Sigmoid colon (tissue), 7 donors: ENCODE measurements around the gene ATG2A. TPM values are rescaled to one million over a fixed set of nuclear protein-coding genes. Genes with fewer than 3 reads are reported as not detected.

Experiments used
- DNase-seq: peaks from one replicate; pipeline ENCODE4 v3.0.0-alpha.2; 2019
- H3K27ac ChIP-seq, 4 donors: fragments of 200-600 bp; sonication (generic); one replicate each; pipeline ENCODE4 v1.5.1; 2016 to 2019; ENCODE audit warnings: mild to moderate bottlenecking in 1 of 4
- H3K27me3 ChIP-seq, 3 donors: fragments of 200-600 bp; sonication (generic); one replicate each; pipeline ENCODE4 v1.5.1; 2019; ENCODE audit warnings: mild to moderate bottlenecking in 1 of 3
- H3K36me3 ChIP-seq, 4 donors: fragments of 200-600 bp; sonication (generic); one replicate each; pipeline ENCODE4 v1.5.1; 2016 to 2019
- H3K4me1 ChIP-seq, 4 donors: fragments of 200-600 bp; sonication (generic); one replicate each; pipeline ENCODE4 v1.5.1; 2017 to 2019
- H3K4me3 ChIP-seq, 4 donors: fragments of 200-600 bp; sonication (generic); one replicate each; pipeline ENCODE4 v1.5.1; 2017 to 2019; ENCODE audit warnings: mild to moderate bottlenecking in 2 of 4, moderate library complexity in 1 of 4
- H3K9me3 ChIP-seq, 4 donors: fragments of 200-600 bp in 3 of 4; sonication (generic) in 3 of 4; one replicate each; pipeline versions ENCODE4 v1.5.1 to v1.6.1; 2013 to 2019
- EP300 ChIP-seq, 4 donors: sonication (generic); formaldehyde crosslinking; IDR thresholded peaks; one replicate each; pipeline ENCODE4 v1.6.1; 2017; ENCODE audit warnings: antibody characterized with exemption in 4 of 4
- POLR2A ChIP-seq, 2 donors: fragments of 450-650 bp; IDR thresholded peaks; one replicate each; pipeline ENCODE4 v1.6.1; 2016; ENCODE audit warnings: antibody characterized with exemption in 2 of 2, mild to moderate bottlenecking in 2 of 2, moderate library complexity in 2 of 2
- POLR2AphosphoS5 ChIP-seq, 4 donors: sonication (generic); formaldehyde crosslinking; IDR thresholded peaks; one replicate each; pipeline ENCODE4 v1.6.1; 2017; ENCODE audit warnings: antibody characterized with exemption in 4 of 4
- WGBS, 2 donors: extraction: QIAGEN DNeasy Blood & Tissue Kit; methylation state at CpG; one replicate each; pipeline ENCODE4 v1.1.7; 2013; 5-methylcytosine and 5-hydroxymethylcytosine counted together
- intact Hi-C: fragments of 100-400 bp; cut with DNase I; formaldehyde crosslinking; loops from one replicate; pipeline ENCODE4 v1.15.1; 2023
- polyA plus RNA-seq, 3 donors: library from polyadenylated mRNA; stranded (reverse); fragments of 200-250 nt; gene quantifications; one replicate each; pipeline ENCODE4 v1.2.3, GENCODE V29; 2013
- total RNA-seq, 4 donors: library from RNA; depleted of rRNA; stranded (reverse); fragments of >200 nt; gene quantifications; one replicate each; pipeline ENCODE4 v1.1.0, GENCODE V29; 2016
- TF ChIP-seq, protein P1 (sequence below), 4 experiments: fragments of 450-650 bp in 3 of 4; fragments of 200-600 bp in 1 of 4; IDR thresholded peaks; one replicate each; pipeline ENCODE4 v1.5.1; 2016 to 2019; ENCODE audit warnings: antibody characterized with exemption in 4 of 4, mild to moderate bottlenecking in 3 of 4, moderate library complexity in 2 of 4
- donor health status: healthy with polysubstance abuse.
- donor health status: Bipolar disorder and iron deficiency.
- donor health status: healthy.

ATG2A gene
- total and polyA plus RNA-seq, 7 donors = 12.1 to 27.6 (median 14.5) TPM

DNA sequence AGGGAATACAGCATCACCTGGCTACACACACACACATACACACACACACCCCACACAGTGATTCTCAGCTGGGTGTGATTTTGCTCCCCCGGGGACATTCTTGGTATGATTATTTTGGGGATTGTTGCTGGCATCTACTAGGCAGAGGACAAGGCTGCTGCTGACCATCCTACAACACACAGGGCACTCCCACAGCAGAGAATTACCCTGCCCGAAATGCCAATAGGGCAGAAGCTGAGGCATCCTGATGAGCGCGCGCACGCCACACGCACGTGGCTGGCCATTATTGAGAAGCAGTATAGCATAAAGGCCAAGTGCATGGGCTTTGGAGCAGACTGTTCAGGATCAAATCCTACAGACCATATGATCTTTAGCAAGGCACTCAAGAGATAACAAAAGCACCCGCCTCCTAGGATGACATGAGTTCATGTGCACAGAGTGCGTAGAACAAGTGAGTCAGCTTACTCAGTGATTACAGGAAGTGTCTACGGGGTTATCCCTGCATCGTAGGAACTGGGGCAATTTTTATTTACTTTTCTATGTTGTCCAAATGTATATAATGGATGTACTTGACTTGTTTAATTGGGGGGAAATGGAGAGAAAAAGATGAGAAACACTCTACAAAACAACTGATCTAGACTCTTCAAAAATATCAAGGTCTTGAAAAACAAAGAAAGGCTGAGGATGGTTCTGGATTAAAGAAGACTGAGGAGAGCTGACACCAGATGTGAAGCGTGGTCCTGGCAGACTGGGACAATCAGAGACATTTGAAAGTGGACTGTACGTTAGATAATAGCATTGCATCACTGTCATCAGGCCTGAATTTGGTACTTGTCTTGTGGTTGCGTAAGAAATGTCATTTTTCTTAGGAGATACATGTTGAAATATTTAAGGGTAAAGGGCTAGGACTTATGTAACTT is 31.4 kb downstream of the ATG2A start:
- intact Hi-C loops = loop anchor here (5.0 kb wide), 1 partner anchor 98 kb away; no protein-coding TSS in a partner anchor
- Histone ChIP-seq H3K4me3 (no peak overlapping the region), H3K27ac (no peak overlapping the region), H3K36me3 (no peaks in the 10 kb centered on the region), H3K27me3 (no peaks in the 10 kb centered on the region), H3K4me1 (peaks cover 0 to 14% (median 12%) of the 10 kb centered on the region in 4 donors), H3K9me3 (no peaks in the 10 kb centered on the region)
- 52 to 75% methylated on average over 15 of the region's 15 CpGs for WGBS, 2 donors
- no peak for DNase-seq
- TF ChIP-seq POLR2A (IDR thresholded peaks at IDR 0.05) (no peak), POLR2AphosphoS5 (IDR thresholded peaks at IDR 0.05) (no peak), EP300 (IDR thresholded peaks at IDR 0.05) (no peak)
- TF ChIP-seq, protein P1, sequence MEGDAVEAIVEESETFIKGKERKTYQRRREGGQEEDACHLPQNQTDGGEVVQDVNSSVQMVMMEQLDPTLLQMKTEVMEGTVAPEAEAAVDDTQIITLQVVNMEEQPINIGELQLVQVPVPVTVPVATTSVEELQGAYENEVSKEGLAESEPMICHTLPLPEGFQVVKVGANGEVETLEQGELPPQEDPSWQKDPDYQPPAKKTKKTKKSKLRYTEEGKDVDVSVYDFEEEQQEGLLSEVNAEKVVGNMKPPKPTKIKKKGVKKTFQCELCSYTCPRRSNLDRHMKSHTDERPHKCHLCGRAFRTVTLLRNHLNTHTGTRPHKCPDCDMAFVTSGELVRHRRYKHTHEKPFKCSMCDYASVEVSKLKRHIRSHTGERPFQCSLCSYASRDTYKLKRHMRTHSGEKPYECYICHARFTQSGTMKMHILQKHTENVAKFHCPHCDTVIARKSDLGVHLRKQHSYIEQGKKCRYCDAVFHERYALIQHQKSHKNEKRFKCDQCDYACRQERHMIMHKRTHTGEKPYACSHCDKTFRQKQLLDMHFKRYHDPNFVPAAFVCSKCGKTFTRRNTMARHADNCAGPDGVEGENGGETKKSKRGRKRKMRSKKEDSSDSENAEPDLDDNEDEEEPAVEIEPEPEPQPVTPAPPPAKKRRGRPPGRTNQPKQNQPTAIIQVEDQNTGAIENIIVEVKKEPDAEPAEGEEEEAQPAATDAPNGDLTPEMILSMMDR (IDR thresholded peaks at IDR 0.05) = no peak

DNA sequence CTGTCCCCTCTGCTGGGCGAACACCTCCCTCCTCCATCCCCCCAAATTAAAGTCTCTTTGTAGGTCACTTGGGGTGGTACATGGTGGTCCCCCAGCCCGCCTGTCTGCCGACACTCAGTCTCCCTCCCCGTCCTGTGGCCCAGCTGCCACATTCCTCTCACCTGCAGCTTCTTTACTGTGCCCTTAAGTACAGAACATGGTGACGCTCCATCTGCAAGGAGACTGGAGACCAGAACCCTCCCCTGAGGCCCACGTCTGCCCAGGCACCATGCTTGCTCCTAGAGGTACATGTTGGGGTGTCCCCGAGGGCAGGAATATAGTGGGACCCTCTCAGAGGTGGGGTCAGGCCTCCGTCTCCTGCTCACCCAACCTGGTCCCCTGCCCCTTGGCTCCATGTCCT is 33.0 kb downstream of the ATG2A start:
- H3K36me3 ChIP-seq = no peaks in the 10 kb centered on the region
- H3K4me3 ChIP-seq = no peak overlapping the region
- no peak for DNase-seq
- WGBS, 2 donors = 87 to 93% methylated on average over 8 of the region's 8 CpGs
- H3K4me1 ChIP-seq = peaks cover 0 to 23% (median 21%) of the 10 kb centered on the region in 4 donors
- H3K27me3 ChIP-seq = no peaks in the 10 kb centered on the region
- H3K27ac ChIP-seq = no peak overlapping the region
- intact Hi-C loops = no loop called here
- no peaks in the 10 kb centered on the region for H3K9me3 ChIP-seq
- TF ChIP-seq, protein P1 (IDR thresholded peaks at IDR 0.05) = no peak

DNA sequence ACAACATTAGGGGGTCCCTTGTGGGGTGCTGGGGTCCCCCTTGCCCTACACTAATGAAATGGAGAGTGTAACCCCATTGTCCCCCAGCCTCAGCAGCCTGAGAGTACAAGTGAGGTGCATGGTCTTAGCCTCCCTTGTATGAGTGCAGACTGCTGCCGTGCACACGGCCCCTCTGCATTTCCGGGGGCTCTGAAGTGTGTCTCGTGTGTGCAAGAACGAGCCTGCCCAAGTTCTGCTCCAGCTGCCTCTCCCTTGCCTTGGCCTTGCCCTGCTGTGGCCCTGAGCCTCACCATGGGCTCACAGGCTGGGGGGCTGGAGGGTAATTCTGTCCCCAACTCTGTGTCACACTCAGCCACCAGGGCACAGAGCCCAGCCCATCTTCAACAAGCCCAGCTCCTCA is 33.4 kb downstream of the ATG2A start:
- WGBS, 2 donors = 84 to 88% methylated on average over 5 of the region's 5 CpGs
- no peaks in the 10 kb centered on the region for H3K36me3 ChIP-seq
- TF ChIP-seq POLR2AphosphoS5 (IDR thresholded peaks at IDR 0.05) = no peak
- no peak for TF ChIP-seq POLR2A (IDR thresholded peaks at IDR 0.05)
- TF ChIP-seq, protein P1 (IDR thresholded peaks at IDR 0.05) = no peak
- no peak for TF ChIP-seq EP300 (IDR thresholded peaks at IDR 0.05)
- H3K27ac ChIP-seq = no peak overlapping the region
- no peak for DNase-seq
- intact Hi-C loops = no loop called here
- H3K4me1 ChIP-seq = peaks cover 0 to 24% (median 22%) of the 10 kb centered on the region in 4 donors
- no peak overlapping the region for H3K4me3 ChIP-seq
- no peaks in the 10 kb centered on the region for H3K9me3 ChIP-seq
- no peaks in the 10 kb centered on the region for H3K27me3 ChIP-seq

DNA sequence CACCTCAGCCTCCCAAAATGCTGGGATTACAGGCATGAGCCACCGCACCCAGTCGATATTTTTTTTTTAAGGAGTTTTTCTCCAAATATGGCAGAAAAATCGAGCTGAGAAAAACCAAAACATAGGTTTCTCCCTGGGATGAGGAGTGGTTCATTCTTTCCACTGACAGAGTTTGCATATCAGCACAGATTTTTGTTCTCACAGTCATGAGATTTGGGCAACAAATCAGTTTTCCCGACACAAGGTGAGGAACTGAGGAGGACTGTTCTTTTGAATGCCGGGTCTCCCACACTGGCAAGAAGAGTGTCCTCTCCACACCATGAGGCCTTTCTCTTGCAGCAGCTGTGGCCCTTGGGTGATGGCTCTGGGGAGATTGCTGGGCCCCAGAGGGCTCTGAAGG is 34.8 kb downstream of the ATG2A start:
- intact Hi-C loops = no loop called here
- peaks cover 0 to 19% (median 13%) of the 10 kb centered on the region in 4 donors for H3K4me1 ChIP-seq
- 88 to 89% methylated on average over 5 of the region's 5 CpGs for WGBS, 2 donors

More for the DNA sequence above, 34.8 kb downstream of the ATG2A start:
- TF ChIP-seq POLR2A (IDR thresholded peaks at IDR 0.05) (no peak), POLR2AphosphoS5 (IDR thresholded peaks at IDR 0.05) (no peak), EP300 (IDR thresholded peaks at IDR 0.05) (no peak)
- TF ChIP-seq, protein P1 (IDR thresholded peaks at IDR 0.05) = no peak
- Histone ChIP-seq H3K27ac (peak overlapping the region in 2 of 4 donors; percentile 27 to 32), H3K27me3 (no peaks in the 10 kb centered on the region), H3K9me3 (no peaks in the 10 kb centered on the region), H3K36me3 (no peaks in the 10 kb centered on the region), H3K4me3 (no peak overlapping the region)
- DNase-seq = no peak
